ENCODE measurements around the gene URB1. TPM values are rescaled to one million over a fixed set of nuclear protein-coding genes. Genes with fewer than 3 reads are reported as not detected.

URB1 gene
- total RNA-seq, 1 experiment from 2014 or later = 22.6 TPM

GRCh38 chr21:32347977-32348376 is 44.8 kb downstream of the URB1 start:
- no peak for DNase-seq (ENCODE audit: low read depth)

DNA sequence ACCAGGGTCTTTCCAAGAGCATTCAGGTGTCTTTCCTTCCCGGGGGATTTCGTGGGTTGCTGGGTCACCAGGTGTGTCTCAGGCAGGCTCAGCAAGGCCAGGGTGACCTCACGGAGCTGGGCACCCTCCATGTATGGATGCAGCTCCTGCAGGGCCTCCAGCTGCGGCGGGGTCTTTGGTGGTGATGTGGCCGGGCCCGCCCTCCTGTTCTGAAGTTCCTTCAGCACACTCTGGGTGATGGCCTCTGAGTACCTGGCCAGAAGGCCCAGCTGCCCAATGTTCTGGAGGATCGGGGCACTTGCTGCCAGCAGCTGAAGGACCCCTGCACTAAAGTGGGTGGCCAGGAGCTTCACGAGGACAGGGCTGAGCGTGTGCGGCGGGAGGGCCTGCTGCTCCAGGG is 45.5 kb downstream of the URB1 start:
- DNase-seq (ENCODE audit: low read depth) = no peak

- no peak for DNase-seq (ENCODE audit: low read depth)
Measured at GRCh38 chr21:32346951-32347350, 45.9 kb downstream of the URB1 start.

DNA sequence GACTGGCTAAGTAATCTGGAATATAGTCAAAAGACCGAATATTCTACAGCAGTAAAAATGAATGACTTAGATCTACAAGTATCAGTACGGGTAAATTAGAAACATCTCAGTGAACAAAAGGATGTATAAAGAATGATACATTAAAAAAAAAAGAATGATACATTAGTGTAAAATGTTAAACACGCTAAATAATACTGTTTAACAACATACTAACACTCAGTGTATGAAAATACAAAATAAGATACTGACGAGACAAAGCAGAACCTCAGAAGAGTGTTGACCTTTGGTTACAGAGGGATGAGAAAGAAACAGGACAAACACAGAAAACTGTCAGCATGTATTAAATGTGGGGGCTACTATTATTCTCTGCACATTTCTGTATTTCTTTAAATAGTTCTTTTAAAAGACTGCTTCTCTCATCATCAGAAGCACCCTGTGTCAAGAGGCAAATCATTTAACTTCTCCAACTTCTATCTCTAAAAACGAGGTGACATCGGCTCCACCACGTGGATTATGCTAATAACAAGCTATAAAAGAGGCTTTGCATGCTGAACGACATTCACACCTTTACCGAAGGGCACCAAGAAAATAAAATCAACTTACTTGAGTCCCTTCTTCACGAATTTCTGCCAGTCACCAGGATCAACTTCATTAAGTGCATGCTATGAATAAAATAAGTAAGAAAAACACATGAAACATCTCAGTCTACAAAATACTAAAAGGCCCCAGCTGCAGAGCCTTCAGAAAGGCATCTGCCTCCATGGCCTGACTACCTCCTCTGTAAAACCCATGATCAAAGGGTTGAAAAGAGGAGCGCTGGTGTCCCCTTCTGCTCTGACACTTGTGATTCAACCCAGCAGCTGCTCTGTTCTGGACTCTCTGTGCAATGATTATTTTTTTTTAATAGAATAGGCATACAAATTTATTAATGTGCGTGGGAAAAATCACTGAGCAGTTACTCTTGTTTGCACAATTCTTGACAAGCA is 51.7 kb downstream of the URB1 start:
- no peak for DNase-seq (ENCODE audit: low read depth)

- DNase-seq (ENCODE audit: low read depth) = no peak
Measured at GRCh38 chr21:32338209-32338921, 54.4 kb downstream of the URB1 start.

- no peak for DNase-seq (ENCODE audit: low read depth)
Measured at GRCh38 chr21:32337206-32337605, 55.6 kb downstream of the URB1 start.

DNA sequence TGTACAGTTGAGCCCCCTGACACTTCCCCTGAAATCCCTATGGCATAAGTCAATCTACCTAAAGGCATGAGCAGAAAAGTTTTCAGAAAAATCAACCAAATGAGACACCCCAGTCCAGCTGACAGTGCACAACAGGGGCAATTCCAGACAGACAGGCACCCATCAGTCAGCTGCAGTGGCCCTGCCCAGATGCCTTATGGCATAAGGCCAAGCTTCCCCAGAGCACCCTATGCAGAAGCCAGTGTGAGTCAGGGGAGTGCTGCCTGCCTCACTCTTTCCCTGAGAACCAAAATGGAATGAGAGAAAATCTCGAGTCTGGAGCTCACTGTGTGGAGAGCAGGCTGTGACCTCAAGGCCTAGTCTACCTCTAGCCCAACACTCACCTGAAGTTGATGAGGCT is 56.1 kb downstream of the URB1 start:
- DNase-seq (ENCODE audit: low read depth) = peak; percentile 86

GRCh38 chr21:32335601-32336575 is 56.9 kb downstream of the URB1 start:
- peak; percentile 33 for DNase-seq (ENCODE audit: low read depth)

DNA sequence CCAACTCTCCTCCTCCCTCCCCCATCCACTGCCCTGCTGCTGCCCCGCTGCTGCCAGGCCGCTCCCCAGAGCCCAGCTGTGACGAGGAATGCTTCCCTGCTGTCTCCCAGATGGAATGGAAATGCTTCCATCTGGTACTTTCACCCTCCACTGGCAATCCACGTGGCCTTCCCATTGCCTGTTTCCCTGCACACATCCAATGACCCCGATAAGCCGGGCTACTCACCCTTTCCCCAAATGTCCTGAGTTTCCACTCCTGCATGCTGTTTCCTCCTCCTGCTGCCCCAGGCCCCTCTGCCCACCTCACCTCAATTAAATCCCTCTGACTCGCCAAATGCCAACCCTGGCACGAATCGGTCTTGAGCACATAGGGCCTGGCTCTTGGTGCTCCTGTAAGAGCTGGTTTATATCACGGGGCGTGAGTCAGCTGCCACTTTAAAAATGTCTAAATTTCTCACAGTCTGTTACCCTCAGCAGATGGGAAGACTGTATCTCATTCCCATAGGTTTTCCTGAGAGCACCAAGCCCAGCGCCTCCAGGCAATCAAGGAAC is 57.8 kb downstream of the URB1 start:
- peak; percentile 53 for DNase-seq (ENCODE audit: low read depth)

DNA sequence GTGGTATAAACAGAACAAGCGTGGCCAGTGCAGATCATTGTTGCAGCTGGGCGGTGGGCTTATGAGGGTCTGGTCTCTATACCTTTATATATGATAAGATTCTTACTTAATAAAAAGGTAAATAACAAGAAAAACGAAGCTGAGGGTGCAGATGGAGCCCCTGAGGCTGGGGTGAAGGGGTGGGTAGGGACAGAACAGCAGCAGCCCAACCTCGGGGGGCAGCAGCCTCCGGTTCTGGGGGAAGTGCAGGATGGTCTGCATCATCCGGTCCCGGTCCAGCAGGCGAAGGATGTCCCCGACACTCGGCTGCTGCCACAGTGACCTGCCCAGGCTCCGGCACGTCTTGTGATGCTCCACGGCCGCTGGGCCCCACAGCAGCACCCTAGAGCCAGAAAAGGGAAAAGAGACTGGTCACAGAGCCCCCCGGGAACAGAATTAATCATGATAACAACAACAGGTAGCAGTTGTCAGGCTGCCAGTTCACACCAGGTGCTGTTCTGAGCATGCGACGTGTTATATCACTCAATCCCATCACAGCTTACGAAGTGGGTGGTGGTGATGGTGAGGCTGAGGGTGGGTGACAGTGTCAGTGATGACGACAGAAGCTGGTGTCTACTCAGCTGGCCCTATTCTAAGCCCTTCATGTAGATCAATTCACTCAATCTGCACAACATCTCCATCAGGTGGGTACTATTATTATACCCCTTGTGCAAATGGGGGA is 58.7 kb downstream of the URB1 start:
- no peak for DNase-seq (ENCODE audit: low read depth)

GRCh38 chr21:32332463-32332951 is 60.3 kb downstream of the URB1 start:
- DNase-seq (ENCODE audit: low read depth) = no peak

DNA sequence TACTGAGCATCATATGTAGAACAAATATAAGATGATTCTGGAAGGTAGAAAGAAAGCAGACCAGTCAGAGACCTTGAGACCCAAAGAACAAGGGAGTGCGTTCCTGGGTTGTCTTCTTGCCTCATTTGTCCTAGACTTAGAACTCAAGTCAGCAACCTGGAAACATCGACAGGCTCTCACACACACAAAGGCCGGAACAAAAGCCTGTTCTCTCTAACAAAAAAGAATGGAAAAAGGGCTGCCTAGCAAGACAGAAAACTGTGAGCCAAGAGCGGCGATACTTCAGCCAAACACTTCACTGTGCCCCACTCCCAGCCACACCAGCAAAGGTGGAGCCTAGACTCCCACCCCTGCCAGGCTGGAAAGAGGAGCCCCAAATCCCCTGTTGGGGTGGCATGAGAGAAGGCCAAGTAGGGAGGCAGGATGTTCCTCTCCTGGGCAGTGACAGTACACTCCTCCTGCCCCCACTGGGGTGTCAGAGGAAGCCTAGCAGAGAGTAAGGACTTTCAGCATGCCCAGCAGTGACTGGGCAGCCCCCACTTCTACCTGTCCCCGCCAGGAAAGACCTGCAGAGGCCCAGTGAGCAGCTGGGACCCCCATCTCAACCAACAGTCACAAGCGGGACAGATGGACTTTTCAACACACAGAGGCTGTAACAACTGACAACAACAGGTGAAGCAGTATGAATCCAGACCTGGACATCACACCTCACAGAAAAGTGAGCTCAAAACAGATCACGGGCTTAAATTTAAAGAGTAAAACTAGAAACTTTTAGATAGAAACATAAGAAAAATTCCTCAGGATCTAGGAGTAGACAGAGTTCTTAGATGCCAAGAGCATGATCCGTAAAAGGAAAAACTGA is 61.1 kb downstream of the URB1 start:
- no peak for DNase-seq (ENCODE audit: low read depth)

DNA sequence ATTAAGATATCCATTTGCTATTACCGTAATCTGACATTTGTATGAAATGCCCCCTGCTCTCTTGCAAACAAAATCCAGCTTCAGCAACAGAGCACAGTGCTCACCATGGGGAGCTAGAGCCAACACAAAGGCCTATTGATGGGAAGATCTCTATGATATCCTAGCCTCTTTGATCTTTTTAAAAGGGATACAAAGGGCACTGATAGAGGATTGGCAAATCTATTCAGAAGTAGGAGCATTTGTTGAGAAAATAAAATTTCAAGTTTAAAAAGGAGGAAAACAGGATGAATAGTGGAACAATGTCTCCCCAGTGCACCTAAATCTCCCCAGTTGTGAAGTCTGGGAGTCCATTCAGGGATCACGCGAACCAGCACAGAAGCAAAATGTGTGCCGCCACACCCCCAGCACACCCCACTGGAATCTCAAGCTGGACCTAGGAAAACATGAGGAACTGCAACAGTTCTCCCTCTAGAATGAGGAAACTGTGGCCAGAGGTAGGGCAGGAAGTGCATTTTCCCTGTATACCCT is 62.0 kb downstream of the URB1 start:
- DNase-seq (ENCODE audit: low read depth) = no peak

DNA sequence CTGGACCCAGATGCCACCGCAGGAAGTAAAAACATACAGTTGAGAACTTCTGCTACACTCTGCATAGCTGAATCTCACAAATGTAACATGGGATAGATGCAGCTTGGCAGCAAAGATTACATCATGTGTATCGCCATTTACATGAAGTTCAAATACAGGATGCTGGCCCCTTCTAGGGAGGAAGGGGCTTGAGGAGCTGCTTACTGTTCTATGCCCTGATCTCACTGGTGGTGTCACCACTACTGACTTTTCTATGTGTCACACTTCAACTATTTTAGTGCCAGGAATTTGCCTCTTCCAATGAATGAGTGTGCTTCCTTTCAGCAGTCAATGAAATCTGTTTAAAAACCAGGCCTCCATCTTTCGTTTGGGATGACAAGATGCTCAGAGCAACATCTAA is 63.0 kb downstream of the URB1 start:
- peak; percentile 49 for DNase-seq (ENCODE audit: low read depth)

GRCh38 chr21:32329331-32329730 is 63.5 kb downstream of the URB1 start:
- DNase-seq (ENCODE audit: low read depth) = peak; percentile 42

DNA sequence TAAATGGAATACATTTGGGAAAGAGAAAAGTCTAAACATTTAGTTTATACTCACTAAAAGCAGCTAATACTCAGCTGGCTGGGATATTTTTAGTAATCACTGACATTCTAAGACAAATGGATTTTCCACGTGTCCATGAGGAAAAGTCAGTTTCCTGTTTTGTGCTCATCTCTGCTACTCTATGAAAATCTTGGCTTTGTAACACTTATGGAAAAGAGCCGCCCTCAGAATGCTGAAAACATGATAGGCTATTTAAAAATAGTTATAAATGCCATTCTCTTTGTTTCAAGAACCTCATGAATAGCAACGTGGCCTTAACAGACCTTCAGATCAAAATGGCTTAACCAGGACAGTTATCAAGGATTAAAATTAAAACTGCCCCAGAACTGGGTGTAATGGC is 64.2 kb downstream of the URB1 start:
- peak; percentile 76 for DNase-seq (ENCODE audit: low read depth)

GRCh38 chr21:32325706-32326105 is 67.1 kb downstream of the URB1 start:
- DNase-seq (ENCODE audit: low read depth) = no peak

- no peak for DNase-seq (ENCODE audit: low read depth)
Measured at GRCh38 chr21:32322676-32323075, 70.1 kb downstream of the URB1 start.

GRCh38 chr21:32322103-32322502 is 70.7 kb downstream of the URB1 start:
- DNase-seq (ENCODE audit: low read depth) = no peak

All from LHCN-M2 (cell line).